ENCODE results near the gene C9.
"Not testable (repeated sequence)": the region's sequence is repeated elsewhere in the genome, so short reads cannot be mapped to it uniquely, and the experiment has no call there.

C9 gene

GRCh38 chr5:39262981-39263380 lies 101.3 kb downstream of the C9 start:
- DNase-seq (ENCODE audit: low read depth in 2 of 2): no peak

- no peak for DNase-seq (ENCODE audit: low read depth in 2 of 2)
These were observed 104.2 kb downstream of the C9 start for GRCh38 chr5:39260095-39260494.

DNA sequence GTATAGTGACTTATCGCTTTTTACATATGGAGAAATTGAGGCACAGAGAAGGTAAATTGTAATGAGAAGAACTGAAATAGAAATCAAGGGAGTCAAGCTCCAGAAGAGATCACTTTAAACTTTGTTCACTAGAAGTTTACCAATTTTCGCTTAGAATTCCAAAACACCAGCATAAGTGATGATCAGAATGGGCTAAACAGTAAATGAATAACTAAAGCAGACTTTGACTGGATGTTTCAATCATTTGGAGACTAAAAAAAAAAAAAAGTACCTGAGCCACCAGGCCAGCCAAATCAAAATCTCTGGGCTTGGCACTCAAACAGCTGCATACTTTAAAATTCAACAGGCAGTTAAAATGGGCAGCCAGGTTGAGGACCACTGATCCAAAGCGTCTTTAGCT lies 106.7 kb downstream of the C9 start:
- DNase-seq (ENCODE audit: low read depth in 2 of 2): no peak

GRCh38 chr5:39256477-39257235 lies 107.6 kb downstream of the C9 start:
- DNase-seq (ENCODE audit: low read depth in 2 of 2): no peak

DNA sequence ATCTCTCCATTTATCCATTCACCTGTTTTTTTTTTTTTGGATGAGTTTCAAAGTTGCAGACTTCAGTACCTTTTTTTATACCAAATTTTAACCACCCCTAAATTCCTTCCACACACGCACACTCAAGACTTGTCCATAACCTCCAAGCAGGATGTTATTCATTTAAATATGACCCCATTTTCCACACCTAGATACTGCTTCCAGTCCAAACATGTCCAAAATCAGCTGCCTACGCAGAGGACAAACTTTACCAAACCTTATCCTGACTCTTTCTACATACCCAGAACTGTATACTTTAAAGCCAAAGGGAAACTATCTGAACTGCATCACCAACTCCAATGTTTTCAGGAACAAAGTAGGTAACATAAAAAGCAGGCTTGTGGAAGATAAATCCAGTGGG lies 108.9 kb downstream of the C9 start:
- DNase-seq (ENCODE audit: low read depth in 2 of 2): no peak

DNA sequence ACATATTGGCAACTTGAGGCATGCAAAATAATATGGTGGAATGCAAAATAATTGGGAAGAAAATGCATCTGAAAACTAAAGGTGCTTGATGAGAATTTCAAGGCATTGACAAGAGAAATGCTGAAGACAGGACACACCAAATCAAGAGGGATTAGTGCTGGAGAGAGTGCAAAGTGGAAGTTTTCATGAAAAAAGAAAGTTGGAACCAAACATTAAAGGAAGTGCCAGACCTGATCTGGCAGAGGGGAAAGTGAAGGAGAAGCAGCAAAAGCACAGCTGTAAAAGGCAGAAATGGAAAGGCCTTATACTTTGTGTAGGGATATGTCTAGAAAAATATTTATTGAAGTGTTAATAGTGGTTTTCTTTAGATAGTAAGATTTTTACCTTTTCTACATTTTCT lies 109.6 kb downstream of the C9 start:
- no peak for DNase-seq (ENCODE audit: low read depth in 2 of 2)

GRCh38 chr5:39253196-39253595 lies 111.1 kb downstream of the C9 start:
- DNase-seq (ENCODE audit: low read depth in 2 of 2): no peak

- no peak for DNase-seq (ENCODE audit: low read depth in 2 of 2)
These were observed 114.6 kb downstream of the C9 start for GRCh38 chr5:39249564-39250274.

DNA sequence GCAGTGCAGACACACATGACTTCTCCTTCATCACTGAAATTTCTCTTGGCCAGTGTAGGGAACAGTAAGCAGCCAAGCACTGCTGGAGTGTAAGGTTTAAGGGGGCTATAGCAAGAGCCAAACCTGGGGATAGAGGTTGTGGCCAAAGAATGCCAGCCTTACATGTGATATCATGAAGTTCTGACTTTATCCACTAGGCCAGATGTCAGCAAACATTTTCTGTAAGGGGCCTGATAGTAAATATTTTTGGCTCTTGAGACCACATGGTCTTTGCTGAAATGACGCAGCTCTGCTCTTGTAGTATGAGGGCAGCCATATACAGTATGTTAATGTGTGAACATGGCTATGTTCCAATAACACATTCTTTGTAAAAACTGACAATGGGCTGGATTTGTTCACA lies 115.2 kb downstream of the C9 start:
- DNase-seq (ENCODE audit: low read depth in 2 of 2): no peak

DNA sequence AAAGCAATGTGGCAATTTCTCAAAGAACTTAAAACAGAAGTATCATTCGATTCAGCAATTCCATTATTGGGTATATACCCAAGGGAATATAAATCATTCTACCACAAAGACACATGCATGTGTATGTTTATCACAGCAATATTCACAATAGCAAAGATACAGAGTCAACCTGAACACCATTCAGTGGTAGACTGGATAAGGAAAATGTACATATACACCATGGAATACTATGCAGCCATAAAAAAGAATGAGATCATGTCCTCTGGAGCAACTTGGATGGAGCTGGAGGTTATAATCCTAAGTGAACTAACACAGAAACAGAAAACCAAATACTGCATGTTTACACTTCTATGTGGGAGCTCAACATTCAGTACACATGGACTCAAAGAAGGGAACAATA lies 123.5 kb downstream of the C9 start:
- no peak for DNase-seq (ENCODE audit: low read depth in 2 of 2)

DNA sequence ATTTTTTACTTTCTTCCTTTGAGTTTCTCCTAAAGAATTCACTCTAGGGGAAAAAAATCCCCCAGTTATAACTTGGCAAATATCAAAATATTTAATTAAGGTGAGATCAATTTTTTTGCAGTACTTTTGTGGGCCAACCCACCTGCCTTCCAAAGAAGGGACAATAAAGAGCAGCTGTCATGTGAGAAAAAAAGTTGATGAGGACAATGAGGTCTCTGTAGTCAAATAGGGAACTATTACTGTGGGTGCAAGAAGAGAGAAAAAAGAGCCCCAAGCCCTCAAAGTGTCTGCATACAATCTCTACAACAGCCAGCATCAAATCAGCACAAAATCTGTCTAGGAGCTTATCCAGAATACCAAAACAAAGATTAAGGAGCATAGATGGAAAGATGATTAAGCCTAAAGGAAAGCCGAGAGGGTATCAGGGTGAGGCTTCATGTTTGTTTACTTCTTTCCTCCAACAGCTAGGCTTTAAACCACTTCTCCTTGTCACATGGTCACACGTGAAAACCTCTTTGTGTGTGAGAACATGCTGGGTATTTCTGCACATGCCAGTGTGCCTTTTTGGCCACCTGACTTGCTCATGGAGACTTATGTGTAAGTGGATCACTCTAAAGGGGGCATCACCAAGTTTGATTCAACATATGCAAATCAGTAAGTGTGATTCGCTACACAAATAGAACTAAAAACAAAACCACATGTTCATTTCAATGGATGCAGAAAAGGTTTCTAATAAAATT lies 125.8 kb downstream of the C9 start:
- no peak for DNase-seq (ENCODE audit: low read depth in 2 of 2)

GRCh38 chr5:39236718-39237117 lies 127.6 kb downstream of the C9 start:
- no peak for DNase-seq (ENCODE audit: low read depth in 2 of 2)

- DNase-seq (ENCODE audit: low read depth in 2 of 2): no peak
These were observed 128.6 kb downstream of the C9 start for GRCh38 chr5:39235648-39236047.

DNA sequence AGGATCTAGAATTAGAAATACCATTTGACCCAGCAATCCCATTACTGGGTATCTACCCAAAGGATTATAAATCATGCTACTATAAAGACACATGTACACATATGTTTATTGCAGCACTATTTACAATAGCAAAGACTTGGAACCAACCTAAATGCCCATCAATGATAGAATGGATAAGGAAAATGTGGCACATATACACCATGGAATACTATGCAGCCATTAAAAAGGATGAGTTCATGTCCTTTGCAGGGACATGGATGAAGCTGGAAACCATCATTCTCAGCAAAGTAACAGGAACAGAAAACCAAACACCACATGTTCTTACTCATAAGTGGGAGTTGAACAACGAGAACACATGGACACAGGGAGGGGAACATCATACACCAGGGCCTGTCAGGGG lies 129.8 kb downstream of the C9 start:
- not testable (repeated sequence) for DNase-seq (ENCODE audit: low read depth in 2 of 2)
